HG03060 (cell line): ENCODE results near the gene QPCT.
"Not testable (repeated sequence)": the region's sequence is repeated elsewhere in the genome, so short reads cannot be mapped to it uniquely, and the experiment has no call there.

ENCODE experiments used
- ATAC-seq: cut with Tn5 transposase; IDR thresholded peaks from one replicate; pipeline ENCODE4 v1.9.1; 2021; ENCODE audit warnings: low read depth, moderate number of reproducible peaks; ENCODE audit not compliant: unreplicated experiment

The QPCT gene

DNA sequence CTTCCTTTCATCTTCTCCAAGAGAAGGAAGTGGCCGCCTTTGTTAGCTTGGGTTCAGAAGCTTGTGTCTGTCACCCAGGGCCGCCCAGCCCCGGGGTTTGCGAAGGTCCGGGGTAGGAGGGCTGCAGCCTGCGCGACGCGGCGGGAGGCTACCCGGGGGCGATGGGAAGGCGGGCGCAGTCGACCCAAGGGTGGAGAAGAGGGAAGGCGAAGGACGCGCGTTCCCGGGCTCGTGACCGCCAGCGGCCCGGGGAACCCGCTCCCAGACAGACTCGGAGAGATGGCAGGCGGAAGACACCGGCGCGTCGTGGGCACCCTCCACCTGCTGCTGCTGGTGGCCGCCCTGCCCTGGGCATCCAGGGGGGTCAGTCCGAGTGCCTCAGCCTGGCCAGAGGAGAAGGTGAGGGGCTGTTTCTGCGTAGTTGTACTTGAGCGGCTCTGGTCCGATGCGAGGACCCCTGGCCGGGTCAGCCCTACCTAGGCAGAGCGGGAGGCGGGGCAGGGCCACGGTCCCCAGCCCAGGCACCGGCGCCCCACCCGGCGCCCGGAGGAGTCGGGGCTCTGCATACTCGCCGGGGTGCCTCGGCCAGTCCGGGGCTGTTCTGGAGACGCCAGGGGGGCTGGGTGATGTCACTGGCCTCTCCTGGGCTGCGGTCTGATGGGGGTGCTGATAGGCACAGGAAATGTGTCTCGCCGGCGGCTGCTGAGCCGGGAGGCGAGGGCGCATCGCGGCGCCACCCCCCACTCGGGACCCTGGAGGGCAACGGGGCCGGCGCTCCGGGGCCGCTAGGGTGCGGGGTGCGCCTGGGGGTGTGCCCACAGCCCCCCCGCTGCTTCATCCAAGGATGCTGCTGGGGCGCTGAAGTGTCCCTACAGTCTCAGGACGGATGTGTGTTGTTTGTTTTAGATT, at the start of gene QPCT:
QPCT (plus strand) TSS at position 178 of the 909 bp plus-strand sequence; CDS start at position 280, 102 bp downstream.
- ATAC-seq = no peak

DNA sequence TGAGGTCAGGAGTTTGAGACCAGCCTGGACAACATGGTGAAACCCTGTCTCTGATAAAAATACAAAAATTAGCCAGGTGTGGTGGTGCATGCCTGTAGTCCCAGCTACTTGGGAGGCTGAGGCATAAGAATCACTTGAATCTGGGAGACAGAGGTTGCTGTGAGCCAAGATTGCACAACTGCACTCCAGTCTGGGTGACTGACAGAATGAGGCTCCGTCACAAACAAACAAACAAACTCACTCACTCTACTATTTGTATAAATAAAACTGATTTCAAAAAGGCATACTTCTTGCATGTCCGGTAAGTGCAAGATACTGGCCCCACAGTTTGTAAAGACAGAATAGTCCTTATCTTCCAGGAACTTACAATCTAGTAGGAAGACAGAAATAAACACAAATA, 49.6 kb upstream of the QPCT start:
- ATAC-seq = not testable (repeated sequence)

DNA sequence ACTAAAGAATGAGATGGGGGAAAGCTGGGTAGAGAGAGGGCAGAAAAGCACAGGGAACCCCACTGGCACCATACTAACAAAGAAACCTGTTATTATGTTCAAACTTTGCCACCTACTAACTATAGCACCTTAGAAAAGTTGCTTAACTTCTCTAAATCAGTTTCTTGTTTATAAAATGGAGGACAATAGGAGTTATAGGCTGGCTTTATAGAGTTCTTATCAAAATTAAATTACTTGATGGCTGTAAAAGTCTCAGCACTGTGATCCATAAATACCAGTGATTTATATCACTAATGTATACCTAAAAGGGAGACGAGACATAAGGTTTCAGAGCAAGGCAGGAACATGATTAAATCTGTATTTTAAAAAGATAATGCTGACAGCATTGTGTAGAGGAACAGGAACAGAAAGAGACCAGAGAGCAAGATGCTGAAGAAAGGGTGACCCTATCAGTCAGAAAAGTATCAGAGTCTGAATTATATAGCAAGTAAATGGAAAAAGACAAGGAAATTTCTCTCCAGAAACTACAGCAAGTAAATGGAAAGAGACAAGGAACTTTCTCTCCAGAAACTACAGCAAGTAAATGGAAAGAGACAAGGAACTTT, 48.9 kb upstream of the QPCT start:
- no peak for ATAC-seq

GRCh38 chr2:37297632-37298031, 46.8 kb upstream of the QPCT start:
- no peak for ATAC-seq

DNA sequence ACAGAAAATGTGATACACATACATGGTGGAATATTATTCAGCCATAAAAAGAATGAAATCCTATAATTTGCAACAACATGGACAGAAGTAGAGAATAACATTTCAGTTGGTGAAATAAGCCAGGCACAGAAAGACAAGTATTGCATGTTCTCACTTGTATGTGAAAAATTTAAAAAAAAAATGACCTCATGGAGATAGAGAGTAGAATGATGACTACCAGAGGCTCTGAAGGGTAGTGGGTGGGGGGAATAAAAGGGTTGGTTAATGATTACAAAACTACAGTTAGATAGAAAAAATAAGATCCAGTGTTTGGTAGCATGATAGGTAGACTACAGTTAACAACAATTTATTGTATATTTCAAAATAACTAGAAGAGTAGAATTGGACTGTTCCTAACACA, 44.3 kb upstream of the QPCT start:
- no peak for ATAC-seq

- no peak for ATAC-seq
These were observed 43.9 kb upstream of the QPCT start for GRCh38 chr2:37300578-37300977.

DNA sequence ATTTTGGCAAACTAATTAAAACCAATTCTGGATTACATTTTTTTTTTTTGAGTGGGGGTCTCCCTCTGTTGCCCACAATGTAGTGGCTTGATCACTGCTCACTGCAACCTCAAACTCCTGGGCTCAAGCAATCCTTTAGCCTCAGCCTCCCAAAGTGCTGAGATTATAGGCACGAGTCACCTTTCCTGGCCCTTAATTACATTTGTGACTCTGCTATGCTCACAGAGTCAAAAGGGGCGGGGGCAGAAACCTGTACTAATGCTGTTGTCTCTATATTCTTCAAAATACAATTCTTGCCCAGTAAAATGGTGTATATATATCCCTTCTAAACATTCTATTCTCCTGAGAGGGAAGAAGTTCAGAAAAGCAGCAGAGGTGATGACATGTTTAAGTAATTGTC, 43.0 kb upstream of the QPCT start:
- no peak for ATAC-seq

- ATAC-seq = no peak
These were observed 41.7 kb upstream of the QPCT start for GRCh38 chr2:37302701-37303252.

DNA sequence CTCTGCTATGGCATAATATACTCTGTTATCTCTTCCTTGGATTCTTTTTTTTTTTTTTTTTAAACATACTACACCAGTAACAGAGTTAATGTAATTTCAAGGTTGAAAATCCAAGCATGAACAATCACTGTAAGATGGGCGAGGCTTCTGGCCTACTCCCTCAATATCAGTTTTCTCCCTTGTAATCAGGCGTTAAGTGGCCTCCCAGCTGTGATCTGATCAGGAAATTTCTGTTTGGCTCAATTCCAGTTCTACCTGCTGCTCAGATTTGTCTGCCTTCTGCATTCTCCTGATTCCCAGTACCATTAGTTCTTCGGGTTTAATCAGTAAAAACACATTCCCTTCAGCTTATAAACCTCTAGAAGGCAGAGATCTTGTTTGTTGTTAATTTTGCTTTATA, 38.4 kb upstream of the QPCT start:
- no peak for ATAC-seq

DNA sequence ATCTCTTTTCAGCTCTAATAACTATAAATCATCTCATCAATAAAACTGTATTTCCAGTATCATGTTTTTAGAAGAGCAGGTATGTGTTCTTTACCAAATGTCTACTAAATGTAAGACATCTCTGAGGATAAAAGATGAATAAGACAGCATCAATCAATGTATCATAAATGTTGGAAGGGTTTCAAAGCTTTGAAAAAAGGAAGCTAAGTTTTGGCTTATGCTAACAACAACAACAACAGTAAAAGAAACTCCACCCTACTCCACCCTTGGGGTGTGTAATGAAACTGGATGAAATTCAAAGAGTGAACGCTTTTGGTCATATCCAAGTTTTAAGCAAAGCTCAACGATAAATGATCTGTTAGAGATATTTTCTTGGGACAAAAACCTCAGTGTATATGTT, 36.9 kb upstream of the QPCT start:
- no peak for ATAC-seq

- no peak for ATAC-seq
These were observed 29.1 kb upstream of the QPCT start for GRCh38 chr2:37315364-37315763.

DNA sequence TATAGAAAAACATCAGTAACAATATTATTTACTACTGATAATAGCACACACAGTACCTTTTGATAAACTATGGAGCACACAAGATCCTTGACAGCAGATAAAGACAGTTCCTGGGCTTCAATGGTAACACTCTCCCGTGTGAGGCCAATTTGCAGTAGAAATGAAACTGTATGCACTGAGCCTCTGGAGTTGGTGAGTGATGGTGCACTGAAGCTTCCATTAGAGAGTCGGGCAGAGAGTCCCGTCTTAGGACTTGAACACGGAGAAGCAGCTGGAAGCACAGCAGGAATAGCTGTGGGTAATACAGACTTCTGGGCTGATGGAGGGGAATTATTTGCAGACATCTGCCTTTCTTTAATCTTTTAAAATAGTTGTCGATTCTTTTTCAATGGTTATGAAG, 28.2 kb upstream of the QPCT start:
- ATAC-seq = no peak

DNA sequence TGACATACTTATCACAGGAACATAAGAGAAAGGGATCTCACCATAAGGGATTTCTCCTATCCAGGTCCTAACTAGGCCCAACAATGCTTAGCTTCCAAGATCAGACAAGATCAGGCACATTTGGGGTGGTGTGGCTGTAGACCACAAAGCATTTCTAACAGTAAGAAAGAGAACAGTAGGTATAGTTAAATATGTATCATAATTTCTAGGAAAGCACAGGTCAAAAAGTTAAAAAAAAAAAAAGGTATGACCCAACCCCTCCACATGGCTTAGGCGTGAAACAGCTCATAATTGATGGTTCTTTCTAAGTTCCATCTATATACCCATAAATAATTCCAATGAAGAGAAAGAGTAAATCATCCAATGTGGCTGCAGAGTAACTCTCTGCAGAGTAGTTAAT, 26.7 kb upstream of the QPCT start:
- ATAC-seq = no peak

DNA sequence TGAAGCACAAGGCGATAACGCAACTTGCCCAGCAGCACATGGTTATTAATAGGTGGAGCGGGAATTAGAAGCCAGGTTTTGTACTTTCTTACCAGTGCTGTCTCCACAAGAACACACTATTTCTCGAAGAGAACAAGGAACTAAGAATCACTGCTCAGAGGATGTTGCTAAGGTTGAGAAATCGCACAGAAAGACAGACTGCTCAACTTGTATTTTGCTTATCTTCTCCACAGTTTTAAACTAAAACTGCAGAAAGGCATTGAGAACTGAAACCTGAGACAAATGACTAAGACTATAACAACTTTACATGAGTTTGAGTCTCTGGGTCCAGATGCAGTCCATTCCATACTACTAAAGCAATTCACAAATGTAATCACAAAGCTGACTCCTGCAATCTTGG, 26.0 kb upstream of the QPCT start:
- peak; percentile 70 for ATAC-seq

- no peak for ATAC-seq
These were observed 24.4 kb upstream of the QPCT start for GRCh38 chr2:37319754-37320609.

- no peak for ATAC-seq
These were observed 23.3 kb upstream of the QPCT start for GRCh38 chr2:37321029-37321682.

GRCh38 chr2:37322368-37322767, 22.1 kb upstream of the QPCT start:
- no peak for ATAC-seq

GRCh38 chr2:37323176-37323780, 21.2 kb upstream of the QPCT start:
- no peak for ATAC-seq

DNA sequence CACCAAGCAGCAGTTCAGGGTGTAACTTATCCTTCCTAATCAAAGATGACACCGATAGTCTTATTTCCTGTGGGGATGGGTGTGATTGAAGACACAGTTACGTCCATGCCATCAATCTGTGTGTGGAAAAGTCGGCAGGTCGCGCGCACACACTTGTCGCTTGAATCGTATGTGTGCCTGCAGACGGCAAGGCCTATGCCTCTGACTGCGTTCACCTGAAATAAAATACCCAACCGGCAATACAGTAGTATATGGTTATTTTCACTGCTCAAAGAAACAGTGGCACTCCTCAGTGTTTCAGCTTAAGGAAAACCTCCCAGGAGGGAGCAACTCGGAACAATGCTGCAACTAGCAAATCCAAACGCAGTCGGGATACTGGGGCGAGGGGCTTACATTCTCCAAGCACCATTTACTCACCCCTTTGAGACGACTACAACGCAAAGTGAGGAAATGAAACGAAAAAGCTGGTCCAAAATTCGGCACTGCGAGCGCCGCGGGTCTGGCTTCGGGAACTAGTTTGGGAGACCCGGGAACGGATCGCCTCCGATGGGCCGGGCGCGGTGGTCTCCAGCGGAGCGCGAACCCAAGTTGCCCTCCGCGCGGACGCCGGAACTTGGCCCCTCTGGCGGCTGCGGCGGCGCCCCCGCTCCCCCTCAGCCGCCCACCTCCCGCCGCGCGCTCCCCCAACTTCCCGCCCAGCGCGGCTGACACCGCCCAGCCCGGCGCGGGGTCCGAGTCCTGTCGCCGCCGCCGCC, 20.5 kb upstream of the QPCT start:
- no peak for ATAC-seq

DNA sequence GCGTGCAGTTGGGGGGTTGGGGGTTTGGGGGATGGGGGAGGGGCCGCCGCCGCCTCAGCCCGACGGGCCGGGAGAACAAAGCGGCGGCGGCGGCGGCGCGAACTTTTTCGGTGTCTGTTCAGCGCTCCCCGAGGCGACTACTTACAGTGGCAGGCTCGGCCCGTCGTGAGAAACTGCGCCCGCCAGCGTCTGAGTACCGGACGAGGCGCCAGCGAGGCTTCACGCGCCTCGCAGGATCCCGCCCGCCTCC, 20.0 kb upstream of the QPCT start:
- no peak for ATAC-seq
